ENCODE results near the gene SMARCA5. TPM values are rescaled to one million over a fixed set of nuclear protein-coding genes. Genes with fewer than 3 reads are reported as not detected.

Gene SMARCA5
- total and polyA plus RNA-seq, 5 donors: 14.9 to 39.0 (median 30.3) TPM

DNA sequence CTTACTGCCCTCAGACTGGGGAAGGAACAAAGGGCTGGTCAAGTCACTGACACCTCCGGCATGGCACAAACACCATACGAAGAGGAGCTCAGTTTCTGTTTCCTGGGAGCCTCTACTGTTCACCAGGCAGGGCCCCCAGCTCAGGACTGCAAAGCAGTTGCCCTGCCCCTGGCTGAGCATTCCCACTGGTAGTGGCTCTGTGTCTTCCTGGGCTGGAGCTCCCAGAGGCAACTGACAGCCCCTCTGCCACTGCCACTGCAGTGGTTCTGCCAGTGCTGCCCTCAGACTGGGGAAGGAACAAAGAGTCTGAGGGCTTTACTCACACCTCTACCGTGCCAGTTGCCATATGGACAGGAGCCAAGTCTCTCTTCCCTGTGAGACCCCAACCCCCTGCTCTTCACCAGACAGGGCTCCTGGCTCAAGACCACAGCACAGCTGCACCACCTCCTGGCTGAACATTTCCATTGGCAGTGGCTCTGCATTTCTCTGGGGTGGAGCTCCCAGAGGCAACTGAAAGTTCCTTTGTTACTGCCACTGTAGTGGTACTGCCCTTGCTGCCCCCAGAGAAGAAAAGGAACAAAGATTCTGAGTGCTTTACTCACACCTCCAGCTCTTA is 67.9 kb downstream of the SMARCA5 start:
- Histone ChIP-seq H3K9me3 (ENCODE audit: control insufficient read depth, low read length) (no peaks in the 10 kb centered on the region), H3K27me3 (ENCODE audit: control insufficient read depth, insufficient read depth) (no peaks in the 10 kb centered on the region), H3K4me1 (ENCODE audit: control insufficient read depth, insufficient read depth, low read length) (peaks cover 3% of the 10 kb centered on the region), H3K27ac (ENCODE audit: low read length) (no peak overlapping the region), H3K4me3 (ENCODE audit: low read length) (no peak overlapping the region)
- no peak for ATAC-seq
- intact Hi-C loops (cut with DNase I): no loop called here
- DNase-seq: no peak
- 66% methylated on average over 3 of the region's 3 CpGs for WGBS

DNA sequence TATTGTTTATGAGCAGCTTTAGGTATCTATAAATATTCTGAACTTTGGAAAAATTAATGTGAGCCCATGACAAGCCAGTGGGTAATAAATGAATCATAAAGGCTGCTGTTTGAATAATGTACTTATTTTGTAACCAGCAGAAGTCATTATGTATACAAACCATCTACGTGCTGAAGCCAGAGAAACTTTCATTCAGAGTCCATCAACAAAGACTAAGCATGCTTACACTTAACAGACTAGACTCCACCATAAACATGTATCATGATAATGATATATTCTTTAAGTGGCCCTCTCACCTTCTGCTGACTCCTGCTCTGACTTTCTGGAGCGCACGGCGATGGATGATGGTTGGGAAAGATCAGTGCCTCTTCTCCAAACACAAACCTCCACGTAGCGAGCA is 72.0 kb downstream of the SMARCA5 start:
- intact Hi-C loops (cut with DNase I): no loop called here
- H3K27ac ChIP-seq (ENCODE audit: low read length): no peak overlapping the region
- WGBS: 95% methylated on average over 6 of the region's 6 CpGs
- DNase-seq: no peak
- H3K27me3 ChIP-seq (ENCODE audit: control insufficient read depth, insufficient read depth): no peaks in the 10 kb centered on the region
- peaks cover 3% of the 10 kb centered on the region for H3K4me1 ChIP-seq (ENCODE audit: control insufficient read depth, insufficient read depth, low read length)
- H3K9me3 ChIP-seq (ENCODE audit: control insufficient read depth, low read length): no peaks in the 10 kb centered on the region
- H3K4me3 ChIP-seq (ENCODE audit: low read length): no peak overlapping the region
- no peak for ATAC-seq

DNA sequence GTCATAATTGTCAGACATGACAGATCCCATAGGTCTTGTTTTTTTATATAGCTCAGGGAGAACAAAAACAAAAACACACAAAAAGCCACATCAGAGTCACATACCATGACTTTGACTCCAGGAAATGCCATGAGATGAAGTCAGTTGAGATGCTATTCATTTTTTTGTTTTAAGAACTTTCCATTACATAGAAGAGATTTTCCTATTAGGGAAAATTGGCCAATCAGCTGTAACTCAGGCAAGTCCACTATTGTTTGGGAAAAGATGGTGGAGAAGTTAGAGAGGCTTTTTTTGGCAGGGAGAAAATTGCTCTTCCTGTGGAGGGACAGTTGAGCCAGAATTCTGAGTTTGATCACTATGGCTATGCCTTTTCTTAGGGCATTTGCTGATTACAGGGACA is 72.6 kb downstream of the SMARCA5 start:
- intact Hi-C loops (cut with DNase I): no loop called here
- DNase-seq (no peak), ATAC-seq (peak; percentile 43 to 48)
- no peaks in the 10 kb centered on the region for H3K9me3 ChIP-seq (ENCODE audit: control insufficient read depth, low read length)
- H3K27ac ChIP-seq (ENCODE audit: low read length): no peak overlapping the region
- peaks cover 3% of the 10 kb centered on the region for H3K4me1 ChIP-seq (ENCODE audit: control insufficient read depth, insufficient read depth, low read length)
- no peaks in the 10 kb centered on the region for H3K27me3 ChIP-seq (ENCODE audit: control insufficient read depth, insufficient read depth)
- H3K4me3 ChIP-seq (ENCODE audit: low read length): no peak overlapping the region

DNA sequence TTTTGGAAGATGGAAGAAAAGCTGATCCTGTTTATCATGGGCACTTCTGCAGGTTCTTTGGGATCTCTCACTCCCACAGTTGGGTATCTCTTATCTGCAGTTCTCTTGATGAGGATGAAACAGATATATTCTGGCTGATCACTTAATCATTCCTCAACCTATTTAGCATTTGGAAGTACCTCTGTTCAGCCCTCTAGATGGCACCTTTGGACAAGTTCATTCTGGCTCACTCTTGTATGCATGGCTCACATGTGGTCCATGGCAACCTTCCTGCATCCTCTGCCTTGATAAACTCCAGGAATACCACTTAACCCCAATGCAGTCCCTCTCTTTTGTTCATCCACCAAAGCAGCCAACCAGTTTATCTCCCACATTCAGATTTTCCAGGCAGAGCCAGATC is 74.2 kb downstream of the SMARCA5 start:
- Histone ChIP-seq H3K4me3 (ENCODE audit: low read length) (no peak overlapping the region), H3K27me3 (ENCODE audit: control insufficient read depth, insufficient read depth) (no peaks in the 10 kb centered on the region), H3K4me1 (ENCODE audit: control insufficient read depth, insufficient read depth, low read length) (no peaks in the 10 kb centered on the region), H3K27ac (ENCODE audit: low read length) (no peak overlapping the region), H3K9me3 (ENCODE audit: control insufficient read depth, low read length) (no peaks in the 10 kb centered on the region)
- intact Hi-C loops (cut with DNase I): no loop called here
- no peak for ATAC-seq
- DNase-seq: no peak

DNA sequence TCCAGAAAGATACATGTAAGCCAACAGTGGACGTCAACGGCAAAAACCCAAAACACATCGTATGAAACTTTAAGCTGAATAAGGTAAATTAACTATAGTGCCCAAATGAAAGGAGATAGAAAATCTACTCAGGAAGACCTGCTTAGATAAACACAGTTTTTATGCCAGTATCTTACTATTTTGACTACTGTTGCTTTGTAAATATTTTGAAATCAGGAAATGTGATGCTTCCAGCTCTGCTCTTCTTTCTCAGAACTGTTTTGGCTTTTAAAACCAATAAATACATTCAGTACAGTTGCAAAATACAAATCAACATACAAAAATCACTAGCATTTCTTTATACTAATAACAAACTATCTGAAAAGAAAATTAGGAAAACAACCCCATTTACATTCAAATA is 83.8 kb downstream of the SMARCA5 start:
- intact Hi-C loops (cut with DNase I): no loop called here
- 49% methylated on average over 3 of the region's 3 CpGs for WGBS
- H3K27me3 ChIP-seq (ENCODE audit: control insufficient read depth, insufficient read depth): no peaks in the 10 kb centered on the region
- ATAC-seq (no peak), DNase-seq (no peak)
- no peaks in the 10 kb centered on the region for H3K4me1 ChIP-seq (ENCODE audit: control insufficient read depth, insufficient read depth, low read length)
- H3K27ac ChIP-seq (ENCODE audit: low read length): no peak overlapping the region
- no peaks in the 10 kb centered on the region for H3K9me3 ChIP-seq (ENCODE audit: control insufficient read depth, low read length)
- H3K4me3 ChIP-seq (ENCODE audit: low read length): no peak overlapping the region

DNA sequence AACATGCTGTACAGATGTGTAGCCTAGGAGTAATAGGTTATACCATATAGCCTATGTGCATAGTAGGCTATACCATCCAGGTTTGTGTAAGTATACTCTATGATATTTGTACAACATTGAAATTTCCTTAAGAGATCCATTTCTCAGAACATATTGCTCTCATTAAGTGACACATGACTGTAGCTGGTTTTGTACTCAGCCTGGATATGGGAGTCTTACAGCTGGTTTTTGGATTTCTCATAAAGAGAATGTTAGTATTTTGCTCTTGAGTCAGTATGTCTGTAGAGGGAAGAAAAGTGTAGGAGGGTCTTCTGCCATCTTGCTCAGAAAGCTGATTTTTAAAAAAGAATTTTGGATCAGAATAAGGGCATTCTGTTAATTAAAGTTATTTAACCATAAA is 85.3 kb downstream of the SMARCA5 start:
- no peak for ATAC-seq
- H3K4me3 ChIP-seq (ENCODE audit: low read length): no peak overlapping the region
- no peaks in the 10 kb centered on the region for H3K27me3 ChIP-seq (ENCODE audit: control insufficient read depth, insufficient read depth)
- no peaks in the 10 kb centered on the region for H3K9me3 ChIP-seq (ENCODE audit: control insufficient read depth, low read length)
- no peak overlapping the region for H3K27ac ChIP-seq (ENCODE audit: low read length)
- no peak for DNase-seq
- H3K4me1 ChIP-seq (ENCODE audit: control insufficient read depth, insufficient read depth, low read length): no peaks in the 10 kb centered on the region
- intact Hi-C loops (cut with DNase I): no loop called here

DNA sequence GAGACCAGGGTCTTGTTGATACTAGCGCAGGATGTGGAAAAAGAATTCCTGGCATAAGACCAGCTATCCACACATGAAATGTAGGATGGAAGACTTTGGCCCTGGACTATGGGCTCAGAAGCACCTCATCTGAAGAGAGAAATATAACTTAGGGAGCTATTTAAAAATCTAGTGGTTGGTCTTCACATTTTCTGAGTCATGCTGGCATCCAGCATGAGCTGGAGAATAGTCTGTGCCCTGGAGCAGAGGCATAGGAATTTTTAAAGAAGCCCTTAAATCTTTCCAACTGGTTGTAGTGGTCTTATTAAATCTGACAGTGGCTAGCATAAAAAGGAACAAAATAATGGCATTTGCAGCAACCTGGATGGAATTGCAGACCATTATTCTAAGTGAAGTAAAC is 86.3 kb downstream of the SMARCA5 start:
- peak in 1 of 2 donors; percentile 16 for ATAC-seq

DNA sequence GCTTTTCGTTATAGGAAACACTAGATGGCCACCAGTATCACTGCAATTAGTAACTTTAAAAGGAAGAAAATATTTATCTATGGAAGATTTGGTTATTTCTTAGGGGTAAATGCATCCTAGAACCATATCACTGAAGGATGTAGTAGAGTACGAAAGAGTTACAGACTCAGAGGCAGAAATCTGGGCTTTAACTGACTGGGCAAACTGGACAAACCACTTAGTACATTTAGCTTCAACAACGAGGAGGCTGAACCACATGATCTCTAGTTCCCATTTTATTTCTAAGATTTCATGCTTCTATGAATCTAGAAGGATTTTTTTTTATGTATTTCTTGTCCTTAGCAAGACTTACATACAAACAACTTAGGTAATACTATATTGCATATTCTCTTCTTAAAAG is 93.0 kb downstream of the SMARCA5 start:
- 83% methylated on average over 3 of the region's 3 CpGs for WGBS
- no peaks in the 10 kb centered on the region for H3K27me3 ChIP-seq (ENCODE audit: control insufficient read depth, insufficient read depth)
- H3K27ac ChIP-seq (ENCODE audit: low read length): no peak overlapping the region
- no peak overlapping the region for H3K4me3 ChIP-seq (ENCODE audit: low read length)
- DNase-seq: no peak
- H3K4me1 ChIP-seq (ENCODE audit: control insufficient read depth, insufficient read depth, low read length): no peaks in the 10 kb centered on the region
- intact Hi-C loops (cut with DNase I): no loop called here
- ATAC-seq: no peak
- H3K9me3 ChIP-seq (ENCODE audit: control insufficient read depth, low read length): no peaks in the 10 kb centered on the region

More for the DNA sequence above, 86.3 kb downstream of the SMARCA5 start:
- Histone ChIP-seq H3K27me3 (ENCODE audit: control insufficient read depth, insufficient read depth) (no peaks in the 10 kb centered on the region), H3K9me3 (ENCODE audit: control insufficient read depth, low read length) (no peaks in the 10 kb centered on the region), H3K4me1 (ENCODE audit: control insufficient read depth, insufficient read depth, low read length) (no peaks in the 10 kb centered on the region), H3K27ac (ENCODE audit: low read length) (no peak overlapping the region), H3K4me3 (ENCODE audit: low read length) (no peak overlapping the region)
- 91% methylated on average over 1 of the region's 1 CpG for WGBS
- DNase-seq: no peak
- intact Hi-C loops (cut with DNase I): no loop called here

Other genes with a start within 250 kb of the SMARCA5 start
- gene GAB1, start 176.8 kb upstream of the SMARCA5 start, total RNA-seq: 10 to 100 TPM; 46.8 to 73.4 (median 59.0) TPM
- 11.0 TPM for gene GAB1, start 176.8 kb upstream of the SMARCA5 start, polyA plus RNA-seq
- gene FREM3, start 187.0 kb downstream of the SMARCA5 start, total RNA-seq: under 1 TPM in 1 of 4 donors, not detected in 3; 0.23 TPM
- 0.02 TPM for gene FREM3, start 187.0 kb downstream of the SMARCA5 start, polyA plus RNA-seq

All from right cardiac atrium (tissue), 5 donors.